Measurements from ENCODE around the gene R3HCC1L. TPM values are rescaled to one million over a fixed set of nuclear protein-coding genes. Genes with fewer than 3 reads are reported as not detected.
"Not testable (repeated sequence)": the region's sequence is repeated elsewhere in the genome, so short reads cannot be mapped to it uniquely, and the experiment has no call there.

The R3HCC1L gene
- polyA plus RNA-seq, 10 donors: 9.4 to 13.9 (median 12.1) TPM

DNA sequence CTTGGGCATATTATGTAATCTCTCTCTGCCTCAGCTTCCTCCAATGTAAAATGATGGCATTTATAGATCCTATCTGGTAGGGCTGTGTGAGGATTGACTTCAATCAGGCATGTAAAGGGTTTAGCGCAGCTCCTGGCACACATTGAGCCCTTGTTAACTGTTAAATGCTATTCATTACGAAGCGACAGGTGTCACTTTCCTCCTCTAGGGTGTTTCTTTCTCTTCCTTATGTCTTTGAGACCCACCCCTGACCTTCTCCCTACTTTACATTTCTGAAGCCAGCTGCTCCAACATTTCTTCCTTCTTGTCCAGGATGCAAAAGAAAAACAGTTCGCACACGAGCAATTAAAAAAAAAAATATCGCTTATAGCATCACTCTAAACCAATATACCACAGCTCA is 5.7 kb upstream of the R3HCC1L start:
- no peak for DNase-seq

- DNase-seq: no peak
Measured at GRCh38 chr10:98131619-98132018, 2.8 kb upstream of the R3HCC1L start.

DNA sequence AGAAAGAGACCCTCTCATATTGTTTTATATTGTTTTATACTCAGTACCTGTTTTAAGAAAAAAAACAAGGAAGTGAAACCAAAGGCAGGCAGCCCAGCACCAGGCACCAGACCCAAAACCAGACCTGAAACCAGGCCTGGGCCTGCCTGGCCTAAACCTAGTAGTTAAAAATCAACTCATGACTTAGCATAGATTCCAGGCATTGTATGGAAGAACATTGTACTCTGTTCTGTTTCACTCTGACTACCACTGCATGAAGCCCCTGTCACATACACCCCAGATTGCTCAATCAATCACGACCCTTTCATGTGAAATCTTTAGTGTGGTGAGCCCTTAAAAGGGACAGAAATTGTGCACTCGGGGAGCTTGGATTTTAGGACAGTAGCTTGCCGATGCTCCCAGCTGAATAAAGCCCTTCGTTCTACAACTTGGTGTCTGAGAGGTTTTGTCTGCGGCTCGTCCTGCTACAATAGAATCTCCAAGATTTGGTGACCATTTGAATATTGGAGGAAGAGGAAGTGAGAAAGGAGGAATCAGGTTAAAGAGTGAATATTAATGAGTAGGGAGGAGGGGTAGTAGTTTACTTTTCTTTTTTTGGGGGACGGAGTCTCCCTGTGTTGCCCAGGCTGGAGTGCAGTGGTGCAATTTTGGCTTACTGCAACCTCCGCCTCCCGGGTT is 1.2 kb upstream of the R3HCC1L start:
- not testable (repeated sequence) for DNase-seq

DNA sequence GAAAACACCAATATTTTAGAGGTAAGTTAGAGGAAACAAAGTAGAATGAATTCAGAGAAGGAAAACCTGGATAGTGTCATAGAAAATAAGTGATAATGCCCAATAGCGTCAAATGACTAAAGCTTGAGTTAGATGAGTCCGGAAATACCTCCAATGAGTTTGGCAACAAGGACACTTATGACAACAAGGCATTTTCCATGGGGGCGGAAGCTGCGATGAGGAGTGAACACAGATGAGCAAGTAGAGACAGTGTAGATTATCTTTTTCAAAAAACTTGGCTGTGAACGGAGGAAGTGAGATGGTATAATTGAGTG is 383 bp upstream of the R3HCC1L start:
- no peak for DNase-seq

DNA sequence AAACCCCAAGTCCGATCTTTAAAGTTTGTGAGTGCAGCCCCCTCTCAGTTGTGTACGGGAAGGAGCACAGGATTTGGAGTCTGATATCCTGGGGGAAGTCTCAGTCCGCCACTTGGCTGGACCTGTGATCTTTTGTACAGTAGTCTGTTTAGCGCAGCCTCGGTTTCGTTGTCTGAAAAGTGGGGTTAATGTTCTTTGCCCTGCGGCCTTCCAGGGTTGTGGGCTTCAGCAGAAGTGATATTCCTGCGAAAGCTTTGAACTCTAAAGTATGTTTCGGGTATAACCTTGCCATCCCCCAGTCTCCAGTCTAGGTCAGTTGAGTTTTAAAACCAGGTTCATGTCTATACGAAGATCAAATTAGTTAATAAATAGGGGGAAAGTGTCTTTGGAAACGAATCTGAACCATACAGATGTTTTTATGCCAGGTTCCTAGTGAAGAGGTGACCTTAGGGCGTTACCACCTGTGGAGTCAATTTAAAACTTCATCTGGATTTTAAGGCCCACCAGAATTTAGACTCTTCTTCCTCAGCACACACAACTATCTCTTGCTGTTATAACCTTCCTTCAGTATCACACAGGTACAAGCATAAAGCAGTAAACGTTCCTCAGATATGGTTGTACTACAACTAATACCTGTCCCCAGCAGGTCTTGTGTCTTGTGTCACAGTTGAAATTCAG is 904 bp downstream of the R3HCC1L start:
- peak in 1 of 3 donors; percentile 9 for DNase-seq

- not testable (repeated sequence) for DNase-seq
Measured at GRCh38 chr10:98136775-98137174, 2.3 kb downstream of the R3HCC1L start.

DNA sequence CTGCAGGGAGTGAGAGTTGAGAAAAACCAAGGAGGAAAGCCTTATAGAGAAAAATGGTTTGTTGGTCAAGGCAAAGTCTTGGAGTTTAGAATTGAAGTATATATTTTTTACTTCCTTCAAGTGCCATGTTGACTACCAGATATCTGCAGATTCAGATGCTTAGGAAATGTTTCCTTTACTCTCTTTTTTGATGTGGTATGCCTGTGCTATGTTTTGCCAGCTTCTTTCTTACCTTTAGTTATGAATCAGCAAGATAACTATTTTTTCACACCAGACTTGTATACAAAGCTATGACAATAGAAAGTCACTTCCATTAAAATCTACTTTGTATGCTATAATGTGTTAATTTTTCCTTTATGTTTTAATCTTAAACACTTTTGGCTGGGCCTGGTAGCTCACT is 3.6 kb downstream of the R3HCC1L start:
- DNase-seq: no peak

DNA sequence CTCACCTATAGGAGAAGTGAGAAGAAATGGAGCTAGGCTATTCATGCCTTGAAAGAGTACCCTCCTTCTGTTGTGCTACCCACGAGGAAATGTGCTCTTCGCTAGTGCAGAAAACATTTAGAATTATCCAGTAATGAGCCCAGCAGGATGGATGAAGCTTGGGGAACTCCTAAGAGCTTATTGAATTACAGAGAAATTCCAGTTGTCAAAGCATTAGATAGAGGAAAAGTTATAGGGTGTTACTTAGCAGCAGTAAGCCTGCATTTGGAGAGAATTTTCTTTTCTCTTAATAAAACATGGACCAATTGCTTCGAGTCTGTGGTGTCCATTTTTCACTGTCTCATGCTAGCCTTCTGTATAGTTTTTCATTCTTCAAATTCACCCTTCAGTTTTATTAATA is 5.0 kb downstream of the R3HCC1L start:
- no peak for DNase-seq

DNA sequence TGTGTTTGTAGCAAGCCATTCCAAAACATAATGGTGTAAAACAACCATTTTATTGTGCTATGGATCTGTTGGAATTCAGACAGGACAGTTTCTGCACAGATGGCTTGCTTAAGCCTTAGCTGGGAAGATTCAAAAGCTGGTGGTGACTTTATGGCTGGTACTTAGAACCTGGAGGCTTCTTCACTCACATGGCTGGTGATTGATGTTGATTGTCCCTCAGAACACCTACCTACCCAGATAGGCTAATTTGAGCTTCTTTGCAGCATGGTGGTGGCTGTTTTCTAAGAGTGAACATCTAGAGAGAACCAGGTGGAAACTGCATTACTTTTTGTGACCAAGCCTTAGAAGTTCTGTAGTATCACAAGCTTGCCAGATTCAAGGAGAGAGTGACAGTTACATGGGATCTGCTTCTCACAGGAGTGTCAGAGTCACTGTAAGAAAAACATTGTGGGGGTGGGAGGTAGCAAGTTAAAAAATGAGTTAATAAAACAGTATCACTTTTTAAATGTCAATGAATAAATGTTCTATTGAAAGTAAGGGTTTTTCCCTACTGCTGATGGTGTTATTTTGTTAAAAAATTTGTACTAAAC is 7.1 kb downstream of the R3HCC1L start:
- DNase-seq: no peak

- DNase-seq: no peak
Measured at GRCh38 chr10:98144985-98145384, 10.5 kb downstream of the R3HCC1L start.

DNA sequence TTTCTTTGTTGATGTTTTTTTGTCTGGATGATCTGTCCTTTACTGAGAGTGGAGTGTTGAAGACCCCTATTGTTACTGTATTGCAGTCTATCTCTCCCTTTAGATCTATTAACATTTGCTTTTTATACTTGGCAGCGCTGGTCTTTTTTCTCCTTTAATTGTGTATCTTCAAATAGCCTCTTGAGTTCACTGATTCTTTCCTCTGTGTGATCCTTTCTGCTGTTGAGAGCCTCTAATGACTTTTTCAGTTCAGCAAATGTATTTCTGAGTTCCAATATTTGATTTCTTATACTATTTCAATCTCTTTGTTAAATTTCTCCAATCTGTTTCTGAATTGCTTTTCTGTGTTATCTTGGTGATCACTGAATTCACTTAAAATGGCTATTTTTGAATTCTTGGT is 15.4 kb downstream of the R3HCC1L start:
- DNase-seq: no peak

- no peak for DNase-seq
Measured at GRCh38 chr10:98150544-98150943, 16.1 kb downstream of the R3HCC1L start.

- not testable (repeated sequence) for DNase-seq
Measured at GRCh38 chr10:98152778-98153177, 18.3 kb downstream of the R3HCC1L start.

DNA sequence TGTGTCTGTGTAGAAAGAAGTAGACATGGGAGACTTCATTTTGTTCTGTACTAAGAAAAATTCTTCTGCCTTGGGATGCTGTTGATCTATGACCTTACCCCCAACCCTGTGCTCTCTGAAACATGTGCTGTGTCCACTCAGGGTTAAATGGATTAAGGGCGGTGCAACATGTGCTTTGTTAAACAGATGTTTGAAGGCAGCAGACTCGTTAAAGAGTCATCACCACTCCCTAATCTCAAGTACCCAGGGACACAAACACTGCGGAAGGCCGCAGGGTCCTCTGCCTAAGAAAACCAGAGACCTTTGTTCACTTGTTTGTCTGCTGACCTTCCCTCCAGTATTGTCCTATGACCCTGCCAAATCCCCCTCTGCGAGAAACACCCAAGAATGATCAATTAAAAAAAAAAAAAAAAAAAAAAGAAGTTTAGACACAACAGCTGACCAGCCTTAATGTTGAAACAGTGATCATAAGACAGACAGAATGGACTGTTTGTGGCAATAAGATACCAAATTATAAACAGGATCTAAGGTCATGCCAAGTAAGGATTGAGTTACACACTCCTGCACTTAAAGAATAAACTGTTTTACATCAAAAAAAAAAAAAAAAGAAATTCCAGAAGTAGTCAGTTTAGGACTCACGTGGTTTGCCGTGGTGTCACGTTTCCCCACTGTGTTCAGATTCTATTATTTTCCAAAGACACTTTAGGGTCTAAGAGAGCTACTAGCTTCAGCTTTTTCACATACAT is 18.9 kb downstream of the R3HCC1L start:
- peak; percentile 13 to 39 (median 16) for DNase-seq

DNA sequence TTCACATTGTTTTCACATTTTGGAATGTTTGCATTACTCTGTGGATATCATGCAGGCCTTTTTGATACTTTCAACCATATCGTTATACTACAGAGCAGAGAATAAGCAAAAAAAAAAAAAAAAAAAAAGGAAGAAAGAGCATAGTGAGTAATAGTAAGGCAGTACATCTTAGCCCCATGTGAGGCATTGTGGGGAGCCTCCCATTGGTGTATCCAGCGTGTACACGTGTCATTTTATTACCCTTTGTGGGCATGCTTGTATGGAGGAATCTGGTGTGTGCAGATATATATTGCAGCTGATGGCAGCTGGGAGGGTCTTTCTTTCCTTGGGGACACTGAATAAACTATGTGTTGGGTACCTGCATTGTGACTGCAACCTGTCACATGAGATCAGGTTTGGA is 19.6 kb downstream of the R3HCC1L start:
- no peak for DNase-seq

DNA sequence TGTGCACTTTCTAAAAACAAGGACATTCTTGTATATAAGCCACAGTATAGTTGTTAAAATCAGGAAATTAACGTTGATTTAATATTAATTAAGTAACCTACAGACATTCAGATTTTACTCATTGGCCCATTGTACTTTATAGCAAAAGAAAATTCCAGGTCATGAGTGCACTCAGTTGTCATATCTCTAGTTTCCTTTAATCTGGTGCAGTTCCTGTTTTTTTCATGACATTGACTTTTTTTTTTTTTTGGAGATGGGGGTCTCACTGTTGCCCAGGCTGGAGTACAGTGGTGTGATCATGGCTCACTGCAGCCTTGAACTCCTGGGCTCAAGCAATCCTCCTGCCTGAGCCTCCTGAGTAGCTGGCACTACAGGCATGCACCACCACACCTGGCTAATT is 24.1 kb downstream of the R3HCC1L start:
- DNase-seq: no peak

DNA sequence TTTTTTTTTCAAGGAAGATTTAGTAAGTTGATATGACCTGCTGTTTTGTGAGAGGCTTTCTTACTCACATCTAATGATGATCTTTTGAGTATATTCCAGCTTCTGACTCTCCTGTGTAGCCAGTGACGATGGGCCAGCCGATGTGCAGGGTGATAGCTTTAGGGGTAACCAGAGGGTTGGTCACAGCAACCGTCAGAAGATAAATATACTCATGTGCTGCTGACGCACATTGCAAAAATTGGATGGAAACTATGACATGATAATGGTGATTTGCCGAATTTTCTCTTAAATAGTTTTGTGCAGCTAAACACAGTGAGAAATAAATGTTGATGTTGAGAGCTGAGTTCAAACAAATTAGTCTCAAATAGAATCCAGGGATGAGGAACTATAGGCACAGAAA is 29.5 kb downstream of the R3HCC1L start:
- no peak for DNase-seq

- DNase-seq: no peak
Measured at GRCh38 chr10:98167191-98167590, 32.7 kb downstream of the R3HCC1L start.

GRCh38 chr10:98168147-98168546 is 33.7 kb downstream of the R3HCC1L start:
- DNase-seq: no peak

GRCh38 chr10:98168766-98169165 is 34.3 kb downstream of the R3HCC1L start:
- DNase-seq: no peak

DNA sequence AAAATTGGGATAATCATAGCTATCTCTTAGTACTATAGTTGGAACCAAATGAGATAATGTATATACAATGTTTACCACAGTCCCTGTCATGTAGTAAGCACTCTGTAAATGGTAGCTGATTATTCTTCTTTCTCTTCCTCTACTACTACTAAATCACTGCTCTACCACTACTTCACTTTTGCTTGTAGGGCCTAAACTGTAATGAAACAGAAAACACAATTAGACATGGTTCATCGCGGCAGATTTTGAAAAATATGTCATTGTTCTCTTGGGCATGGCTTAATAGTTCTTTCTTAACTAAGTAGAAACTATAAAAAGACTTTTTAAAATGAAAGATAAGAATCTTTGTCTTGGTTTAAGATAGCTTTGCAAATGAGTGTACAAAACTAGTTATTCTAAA is 34.9 kb downstream of the R3HCC1L start:
- DNase-seq: no peak

- DNase-seq: peak; percentile 34 to 55 (median 45)
Measured at GRCh38 chr10:98170249-98171117, 36.0 kb downstream of the R3HCC1L start.
